Caco-2 (cell line): ENCODE data around the gene RCC2. TPM values are rescaled to one million over a fixed set of nuclear protein-coding genes. Genes with fewer than 3 reads are reported as not detected.

ENCODE experiments used
- BruUV-seq: library from RNA; stranded (reverse); fragments of 400-500 nt; replicated peaks from 2 replicates; lab custom pipeline; 2021; lab: Mats Ljungman, UMichigan
- CTCF ChIA-PET: fragments of 300-600 bp; sonication (Branson Sonifier 250); formaldehyde crosslinking; loops from one replicate; lab custom pipeline; 2022; ENCODE audit warnings: antibody characterized with exemption; lab: Charles Lee
- POLR2A ChIA-PET: fragments of 300-600 bp; sonication (Branson Sonifier 250); formaldehyde crosslinking; loops from one replicate; lab custom pipeline; 2022; ENCODE audit warnings: antibody characterized with exemption; lab: Charles Lee
- DNase-seq, 2 experiments: peaks; one replicate each; pipeline versions ENCODE4 v3.0.0 to v3.0.0-alpha.2; 2020 to 2022
- H3K27me3 ChIP-seq: replicated peaks from 2 replicates; pipeline ENCODE4 v1.6.0; 2011; ENCODE audit warnings: low read length; ENCODE audit not compliant: control insufficient read depth, insufficient read depth
- H3K36me3 ChIP-seq: 2 replicates; pipeline ENCODE4 v1.5.1; 2011; ENCODE audit warnings: low read length; ENCODE audit not compliant: control insufficient read depth, insufficient read depth
- H3K4me1 ChIP-seq: fragments of 250-450 bp; sonication (Bioruptor Pico); 2 replicates; pipeline ENCODE4 v1.5.1; 2020; ENCODE audit warnings: mild to moderate bottlenecking
- H3K4me3 ChIP-seq: 2 replicates; pipeline ENCODE4 v1.5.1; 2011; ENCODE audit warnings: low read depth, mild to moderate bottlenecking, control low read depth, low read length
- H3K9me3 ChIP-seq: fragments of 250-450 bp; sonication (Bioruptor Pico); 2 replicates; pipeline ENCODE4 v1.5.1; 2020; ENCODE audit warnings: mild to moderate bottlenecking, moderate library complexity
- H3K27ac Mint-ChIP-seq: one replicate; pipeline ENCODE4 v1.8.0; 2022; ENCODE audit warnings: mixed read lengths; ENCODE audit not compliant: unreplicated experiment
- H3K27me3 Mint-ChIP-seq: one replicate; pipeline ENCODE4 v1.8.0; 2022; ENCODE audit warnings: mixed read lengths; ENCODE audit not compliant: insufficient read depth, unreplicated experiment
- H3K36me3 Mint-ChIP-seq: one replicate; pipeline ENCODE4 v1.8.0; 2022; ENCODE audit warnings: mild to moderate bottlenecking, mixed read lengths; ENCODE audit not compliant: insufficient read depth, unreplicated experiment
- H3K4me1 Mint-ChIP-seq: one replicate; pipeline ENCODE4 v1.8.0; 2022; ENCODE audit warnings: low read depth, mixed read lengths; ENCODE audit not compliant: unreplicated experiment
- H3K4me3 Mint-ChIP-seq: one replicate; pipeline ENCODE4 v1.8.0; 2022; ENCODE audit warnings: mild to moderate bottlenecking, moderate library complexity, mixed read lengths; ENCODE audit not compliant: unreplicated experiment
- H3K9me3 Mint-ChIP-seq: one replicate; pipeline ENCODE4 v1.8.0; 2022; ENCODE audit warnings: mixed read lengths; ENCODE audit not compliant: unreplicated experiment
- intact Hi-C: fragments of 100-400 bp; cut with micrococcal nuclease; formaldehyde crosslinking; loops from one replicate; pipeline ENCODE4 v1.10.0; 2022; ENCODE audit not compliant: unreplicated experiment
- total RNA-seq: library from RNA; stranded (reverse); gene quantifications from 2 replicates; pipeline ENCODE4 v1.2.3, GENCODE V29; 2022
- TF ChIP-seq, protein P1 (sequence below), 2 experiments: fragments of 200-600 bp in 1 of 2; IDR thresholded peaks; 1 replicate in 1 of 2; 2 replicates in 1 of 2; pipeline versions ENCODE4 v1.5.1 to v1.8.0; 2011 to 2022; ENCODE audit warnings: antibody characterized with exemption in 1 of 2, control low read depth in 1 of 2, inconsistent platforms in 1 of 2, low read depth in 1 of 2, low read length in 1 of 2, mild to moderate bottlenecking in 1 of 2, moderate library complexity in 1 of 2; ENCODE audit not compliant: insufficient read depth in 1 of 2, severe bottlenecking in 1 of 2, unreplicated experiment in 1 of 2

The RCC2 gene
- total RNA-seq, 1 experiment from 2014 or later: 103 TPM

DNA sequence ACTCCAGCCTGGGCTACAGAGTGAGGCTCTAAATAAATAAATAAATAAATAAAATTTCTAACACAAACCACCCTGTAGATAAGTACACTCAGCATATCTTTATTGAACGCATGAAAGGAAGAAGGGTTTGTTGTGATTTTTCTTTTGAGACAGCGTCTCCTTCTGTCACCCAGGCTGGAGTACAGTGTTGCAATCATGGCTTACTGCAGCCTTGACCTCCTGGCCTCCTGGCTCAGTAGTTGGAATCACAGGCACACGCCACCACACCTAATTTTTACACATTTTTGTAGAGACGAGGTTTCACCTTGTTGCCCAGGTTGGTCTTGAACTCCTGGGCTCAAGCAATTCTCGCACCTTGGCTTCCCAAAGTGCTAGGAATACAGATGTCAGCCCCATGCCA, 23.2 kb upstream of the RCC2 start:
- no peak overlapping the region for H3K4me3 ChIP-seq
- H3K9me3 ChIP-seq: no peaks in the 10 kb centered on the region
- Mint-ChIP-seq H3K27ac (no peak overlapping the region), H3K27me3 (no peaks in the 10 kb centered on the region), H3K36me3 (no peaks in the 10 kb centered on the region), H3K4me3 (no peak overlapping the region), H3K4me1 (no peaks in the 10 kb centered on the region), H3K9me3 (no peaks in the 10 kb centered on the region)
- no peaks in the 10 kb centered on the region for H3K4me1 ChIP-seq
- intact Hi-C loops: no loop called here
- CTCF ChIA-PET: no interaction called here
- no peak for DNase-seq
- TF ChIP-seq, protein P1, sequence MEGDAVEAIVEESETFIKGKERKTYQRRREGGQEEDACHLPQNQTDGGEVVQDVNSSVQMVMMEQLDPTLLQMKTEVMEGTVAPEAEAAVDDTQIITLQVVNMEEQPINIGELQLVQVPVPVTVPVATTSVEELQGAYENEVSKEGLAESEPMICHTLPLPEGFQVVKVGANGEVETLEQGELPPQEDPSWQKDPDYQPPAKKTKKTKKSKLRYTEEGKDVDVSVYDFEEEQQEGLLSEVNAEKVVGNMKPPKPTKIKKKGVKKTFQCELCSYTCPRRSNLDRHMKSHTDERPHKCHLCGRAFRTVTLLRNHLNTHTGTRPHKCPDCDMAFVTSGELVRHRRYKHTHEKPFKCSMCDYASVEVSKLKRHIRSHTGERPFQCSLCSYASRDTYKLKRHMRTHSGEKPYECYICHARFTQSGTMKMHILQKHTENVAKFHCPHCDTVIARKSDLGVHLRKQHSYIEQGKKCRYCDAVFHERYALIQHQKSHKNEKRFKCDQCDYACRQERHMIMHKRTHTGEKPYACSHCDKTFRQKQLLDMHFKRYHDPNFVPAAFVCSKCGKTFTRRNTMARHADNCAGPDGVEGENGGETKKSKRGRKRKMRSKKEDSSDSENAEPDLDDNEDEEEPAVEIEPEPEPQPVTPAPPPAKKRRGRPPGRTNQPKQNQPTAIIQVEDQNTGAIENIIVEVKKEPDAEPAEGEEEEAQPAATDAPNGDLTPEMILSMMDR (IDR thresholded peaks at IDR 0.05; ENCODE audit: insufficient read depth in 1 of 2, low read depth in 1 of 2, low read length in 1 of 2, severe bottlenecking in 1 of 2, unreplicated experiment in 1 of 2): no peak
- POLR2A ChIA-PET: no interaction called here
- no peaks in the 10 kb centered on the region for H3K36me3 ChIP-seq
- no peaks in the 10 kb centered on the region for H3K27me3 ChIP-seq
- no TSS peak for BruUV-seq

DNA sequence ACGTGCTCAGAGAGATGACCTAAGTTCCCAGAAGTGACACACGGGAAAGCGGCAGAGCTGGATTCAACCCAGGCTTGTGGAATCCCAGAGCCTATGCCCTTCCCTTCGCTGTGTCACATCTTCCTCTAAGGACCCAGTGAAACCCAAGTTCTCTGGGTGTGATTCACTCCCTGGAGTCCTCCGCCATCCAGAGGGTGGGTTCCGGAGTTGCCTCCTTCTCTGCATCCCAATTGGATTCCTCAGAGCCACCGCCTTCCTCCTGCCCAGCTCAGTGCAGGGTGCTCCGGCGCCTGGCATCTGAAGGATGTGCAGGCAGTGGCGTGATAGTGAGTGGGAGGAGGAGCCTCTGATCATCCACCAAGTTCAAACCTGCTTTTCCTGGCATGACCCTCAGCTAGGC, 20.7 kb upstream of the RCC2 start:
- CTCF ChIA-PET: interaction anchor here (1.3 kb wide), 1 partner anchor 27 kb away, joined by 3 read pairs; no protein-coding TSS in a partner anchor

DNA sequence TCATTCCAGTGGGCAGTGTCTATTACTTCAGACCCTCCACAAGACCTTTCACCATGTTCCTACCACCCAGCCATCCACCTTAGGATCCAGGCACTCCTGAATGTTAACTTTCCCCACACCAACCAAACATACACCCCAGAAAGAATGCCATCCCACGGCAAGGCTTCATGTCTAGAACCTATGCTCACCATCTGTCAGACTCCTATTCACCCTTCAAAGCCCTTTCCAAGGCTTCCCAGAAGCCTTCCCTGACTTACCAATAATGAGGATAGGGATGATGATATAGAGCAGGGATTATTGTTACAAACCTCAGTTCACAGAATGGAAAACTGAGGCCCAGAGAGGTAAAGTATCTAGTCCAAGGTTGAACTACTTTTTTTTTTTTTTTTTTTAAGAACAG, 19.3 kb upstream of the RCC2 start:
- no peaks in the 10 kb centered on the region for H3K36me3 ChIP-seq
- Mint-ChIP-seq H3K4me1 (no peaks in the 10 kb centered on the region), H3K27me3 (no peaks in the 10 kb centered on the region), H3K4me3 (no peak overlapping the region), H3K9me3 (no peaks in the 10 kb centered on the region), H3K36me3 (no peaks in the 10 kb centered on the region), H3K27ac (no peak overlapping the region)
- TF ChIP-seq, protein P1 (IDR thresholded peaks at IDR 0.05; ENCODE audit: insufficient read depth in 1 of 2, low read depth in 1 of 2, low read length in 1 of 2, severe bottlenecking in 1 of 2, unreplicated experiment in 1 of 2): no peak
- no TSS peak for BruUV-seq
- H3K9me3 ChIP-seq: no peaks in the 10 kb centered on the region
- ChIA-PET POLR2A (no interaction called here), CTCF (no interaction called here)
- intact Hi-C loops: no loop called here
- no peaks in the 10 kb centered on the region for H3K4me1 ChIP-seq
- no peak for DNase-seq
- H3K27me3 ChIP-seq: no peaks in the 10 kb centered on the region
- H3K4me3 ChIP-seq: no peak overlapping the region

More for the DNA sequence above, 20.7 kb upstream of the RCC2 start:
- intact Hi-C loops: no loop called here
- no peaks in the 10 kb centered on the region for H3K27me3 ChIP-seq
- H3K4me3 ChIP-seq: no peak overlapping the region
- H3K36me3 ChIP-seq: no peaks in the 10 kb centered on the region
- H3K9me3 ChIP-seq: no peaks in the 10 kb centered on the region
- TF ChIP-seq, protein P1 (IDR thresholded peaks at IDR 0.05; ENCODE audit: insufficient read depth in 1 of 2, low read depth in 1 of 2, low read length in 1 of 2, severe bottlenecking in 1 of 2, unreplicated experiment in 1 of 2): no peak
- Mint-ChIP-seq H3K4me1 (no peaks in the 10 kb centered on the region), H3K9me3 (no peaks in the 10 kb centered on the region), H3K27ac (no peak overlapping the region), H3K27me3 (no peaks in the 10 kb centered on the region), H3K36me3 (no peaks in the 10 kb centered on the region), H3K4me3 (no peak overlapping the region)
- BruUV-seq: no TSS peak
- DNase-seq: no peak
- no peaks in the 10 kb centered on the region for H3K4me1 ChIP-seq
- POLR2A ChIA-PET: no interaction called here
